GM18861 (cell line): ENCODE measurements around the gene HEPN1.

ENCODE experiments used
- ATAC-seq: cut with Tn5 transposase; IDR thresholded peaks from one replicate; pipeline ENCODE4 v1.9.1; 2021; ENCODE audit not compliant: unreplicated experiment

HEPN1 gene

GRCh38 chr11:124918950-124919349, at the start of gene HEPN1:
HEPN1 (plus strand) TSS chr11:124919250.
- ATAC-seq, result no peak

- ATAC-seq, result no peak
Observed at GRCh38 chr11:124869331-124869730, 49.7 kb upstream of the HEPN1 start.

DNA sequence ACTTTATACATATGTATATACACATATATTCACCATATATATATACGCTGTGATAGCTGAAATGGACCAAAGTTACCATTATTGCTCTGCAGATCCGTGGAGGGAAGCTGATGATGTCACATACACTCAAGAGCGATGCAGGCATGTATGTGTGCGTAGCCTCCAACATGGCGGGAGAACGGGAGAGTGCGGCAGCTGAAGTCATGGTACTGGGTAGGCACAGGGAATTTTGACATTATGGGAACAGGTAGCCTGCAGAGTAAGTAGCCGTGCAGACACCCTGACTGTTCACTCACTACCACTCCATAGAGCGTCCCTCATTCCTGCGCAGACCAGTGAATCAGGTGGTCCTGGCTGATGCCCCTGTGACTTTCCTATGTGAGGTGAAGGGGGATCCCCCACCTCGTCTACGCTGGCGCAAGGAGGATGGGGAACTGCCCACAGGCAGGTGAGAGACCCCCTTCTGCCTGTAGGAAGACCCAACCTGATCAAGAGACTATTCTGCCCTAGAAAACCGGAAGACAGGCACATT, 49.1 kb upstream of the HEPN1 start:
- ATAC-seq, result no peak

- ATAC-seq, result no peak
Observed at GRCh38 chr11:124870430-124870829, 48.6 kb upstream of the HEPN1 start.

GRCh38 chr11:124872280-124872679, 46.8 kb upstream of the HEPN1 start:
- no peak for ATAC-seq

GRCh38 chr11:124872741-124873140, 46.3 kb upstream of the HEPN1 start:
- ATAC-seq, result no peak

DNA sequence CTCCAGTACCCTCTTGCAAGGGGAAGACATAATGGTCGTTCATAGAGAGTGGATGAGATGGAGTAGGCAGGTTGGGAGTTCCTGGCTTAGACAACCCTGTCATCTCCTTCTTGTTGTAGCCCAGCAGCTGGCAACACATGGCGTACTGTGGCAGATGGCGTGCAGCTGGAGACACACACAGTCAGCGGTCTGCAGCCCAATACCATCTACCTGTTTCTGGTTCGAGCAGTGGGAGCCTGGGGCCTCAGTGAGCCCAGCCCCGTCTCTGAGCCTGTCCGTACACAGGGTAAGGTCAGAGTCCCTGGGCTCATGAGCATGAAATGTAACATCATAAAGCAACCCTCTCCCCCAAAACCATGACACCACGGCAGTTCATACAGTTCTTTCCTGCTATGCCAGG, 45.1 kb upstream of the HEPN1 start:
- ATAC-seq, result no peak

DNA sequence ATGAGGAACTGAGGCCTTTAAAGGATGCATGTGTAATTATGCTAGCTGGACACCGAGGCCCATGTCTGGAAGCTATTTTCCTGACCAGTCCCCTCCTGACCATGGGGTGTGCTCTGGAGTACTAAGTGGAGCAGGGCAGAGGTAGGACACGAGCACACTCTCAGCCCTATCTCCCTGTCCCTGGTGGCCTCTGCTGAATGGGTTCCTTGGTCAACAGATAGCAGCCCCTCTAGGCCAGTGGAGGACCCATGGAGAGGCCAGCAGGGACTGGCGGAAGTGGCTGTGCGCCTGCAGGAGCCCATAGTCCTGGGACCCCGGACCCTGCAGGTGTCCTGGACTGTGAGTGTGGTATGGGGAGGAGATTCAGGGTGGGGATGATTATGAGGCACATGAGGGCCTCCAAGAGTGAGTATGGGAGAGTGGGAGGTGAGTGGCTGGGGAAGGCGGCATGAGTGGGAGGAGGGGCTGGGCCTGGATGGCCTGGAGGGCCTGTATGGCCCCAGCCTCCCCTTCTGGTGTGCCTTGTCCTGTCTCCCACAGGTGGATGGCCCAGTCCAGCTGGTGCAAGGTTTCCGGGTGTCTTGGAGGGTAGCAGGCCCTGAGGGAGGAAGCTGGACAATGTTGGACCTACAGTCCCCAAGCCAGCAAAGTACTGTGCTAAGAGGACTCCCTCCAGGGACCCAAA, 44.3 kb upstream of the HEPN1 start:
- ATAC-seq, result no peak

DNA sequence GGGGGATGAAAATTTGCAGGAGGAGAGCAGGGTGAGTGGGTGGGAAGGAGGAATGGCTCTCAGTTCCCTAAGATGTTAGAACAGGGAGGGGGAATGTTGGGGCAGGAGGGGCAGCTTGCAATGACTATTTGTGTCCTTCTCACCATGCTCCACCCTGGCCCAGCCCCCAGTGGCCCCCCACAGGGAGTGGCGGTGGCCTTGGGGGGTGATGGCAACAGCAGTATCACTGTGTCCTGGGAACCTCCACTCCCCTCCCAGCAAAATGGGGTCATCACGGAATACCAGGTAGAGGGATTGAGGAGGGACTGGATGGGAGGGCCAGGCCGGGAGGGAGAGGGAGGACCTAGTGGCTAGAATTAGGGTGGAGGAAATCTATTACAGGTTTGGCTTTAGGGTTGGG, 43.6 kb upstream of the HEPN1 start:
- no peak for ATAC-seq

DNA sequence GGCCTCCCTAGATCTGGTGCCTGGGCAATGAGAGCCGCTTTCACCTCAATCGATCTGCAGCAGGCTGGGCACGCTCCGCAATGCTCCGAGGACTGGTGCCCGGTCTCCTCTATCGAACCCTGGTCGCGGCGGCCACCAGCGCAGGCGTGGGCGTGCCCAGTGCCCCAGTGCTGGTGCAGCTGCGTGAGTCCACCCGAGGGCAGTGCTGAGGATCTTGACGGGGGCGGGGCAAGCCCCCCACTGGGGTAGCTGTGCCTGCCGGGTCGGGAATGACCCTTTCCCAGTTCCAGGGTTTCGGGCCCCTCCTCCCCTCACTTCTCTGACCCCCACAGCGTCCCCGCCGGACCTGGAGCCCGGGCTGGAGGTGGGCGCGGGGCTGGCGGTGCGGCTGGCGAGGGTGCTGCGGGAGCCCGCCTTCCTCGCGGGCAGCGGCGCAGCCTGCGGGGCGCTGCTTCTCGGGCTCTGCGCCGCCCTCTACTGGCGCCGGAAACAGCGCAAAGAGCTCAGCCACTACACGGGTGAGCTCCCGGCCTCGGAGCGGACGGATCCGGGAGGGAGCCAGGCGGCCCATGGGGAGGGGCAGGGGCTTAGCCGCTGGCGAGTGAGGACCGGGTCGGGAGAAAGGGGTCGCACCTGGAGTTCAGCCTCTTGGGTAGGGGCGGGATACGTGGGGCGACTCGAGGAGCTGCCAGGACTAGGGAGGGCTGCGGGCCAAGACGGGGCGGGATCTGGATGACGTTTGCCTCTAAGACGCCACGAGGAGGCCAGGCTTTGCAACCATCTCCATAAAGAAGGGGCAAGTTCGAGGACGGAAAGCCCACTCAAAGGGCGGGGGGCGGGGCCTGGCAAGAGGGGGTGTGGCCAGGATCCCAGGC, 42.9 kb upstream of the HEPN1 start:
- peak; percentile 91 for ATAC-seq

GRCh38 chr11:124876818-124877630, 42.0 kb upstream of the HEPN1 start:
- no peak for ATAC-seq

DNA sequence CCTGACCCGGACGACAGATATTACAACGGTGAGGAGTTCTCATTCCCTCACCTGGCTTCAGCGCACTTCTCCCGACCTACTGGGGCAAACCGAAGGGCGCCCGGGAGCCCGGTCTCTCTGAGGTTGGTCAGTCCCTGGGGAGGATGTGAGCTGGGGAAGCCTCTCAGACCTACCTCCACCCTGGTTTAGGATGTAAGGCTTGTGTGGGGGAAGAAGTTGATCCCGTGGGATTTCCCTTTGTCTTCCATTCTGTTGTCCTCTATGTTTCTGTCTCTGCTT, 41.5 kb upstream of the HEPN1 start:
- ATAC-seq, result no peak

- no peak for ATAC-seq
Observed at GRCh38 chr11:124877910-124878758, 40.9 kb upstream of the HEPN1 start.

DNA sequence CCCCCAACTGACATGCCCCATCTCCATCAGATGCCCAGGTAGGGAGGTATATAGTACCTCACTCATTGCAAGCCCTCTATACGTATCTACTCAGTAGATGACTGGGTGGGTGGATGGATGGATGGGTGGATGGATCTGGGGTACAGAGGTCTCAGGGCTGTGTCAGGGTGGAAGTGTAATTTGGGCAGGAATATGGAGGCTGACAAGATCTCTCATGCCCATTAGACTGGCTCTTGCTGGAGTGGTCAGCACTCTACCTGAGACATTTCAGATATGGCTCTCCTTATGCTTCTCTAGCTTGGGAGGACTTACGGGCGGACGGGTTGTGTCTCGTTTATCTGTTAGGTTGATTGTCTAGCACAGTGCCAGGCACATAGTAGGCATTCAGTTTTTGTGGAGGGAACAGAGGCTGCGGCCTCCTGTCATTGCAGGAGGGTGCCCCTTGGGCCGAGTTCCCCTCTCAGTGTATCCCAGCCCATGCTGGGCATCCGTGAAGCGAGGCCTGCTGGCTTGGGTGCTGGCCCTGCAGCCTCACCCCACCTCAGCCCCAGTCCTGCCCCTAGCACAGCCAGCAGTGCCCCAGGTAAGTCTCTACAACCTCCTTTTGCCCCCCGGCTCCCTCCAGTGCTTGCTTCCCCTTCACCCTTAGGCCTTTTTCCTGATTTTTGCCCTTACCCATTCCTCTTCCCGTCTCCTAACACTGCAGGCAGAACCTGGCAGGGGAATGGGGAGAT, 40.1 kb upstream of the HEPN1 start:
- ATAC-seq, result no peak

DNA sequence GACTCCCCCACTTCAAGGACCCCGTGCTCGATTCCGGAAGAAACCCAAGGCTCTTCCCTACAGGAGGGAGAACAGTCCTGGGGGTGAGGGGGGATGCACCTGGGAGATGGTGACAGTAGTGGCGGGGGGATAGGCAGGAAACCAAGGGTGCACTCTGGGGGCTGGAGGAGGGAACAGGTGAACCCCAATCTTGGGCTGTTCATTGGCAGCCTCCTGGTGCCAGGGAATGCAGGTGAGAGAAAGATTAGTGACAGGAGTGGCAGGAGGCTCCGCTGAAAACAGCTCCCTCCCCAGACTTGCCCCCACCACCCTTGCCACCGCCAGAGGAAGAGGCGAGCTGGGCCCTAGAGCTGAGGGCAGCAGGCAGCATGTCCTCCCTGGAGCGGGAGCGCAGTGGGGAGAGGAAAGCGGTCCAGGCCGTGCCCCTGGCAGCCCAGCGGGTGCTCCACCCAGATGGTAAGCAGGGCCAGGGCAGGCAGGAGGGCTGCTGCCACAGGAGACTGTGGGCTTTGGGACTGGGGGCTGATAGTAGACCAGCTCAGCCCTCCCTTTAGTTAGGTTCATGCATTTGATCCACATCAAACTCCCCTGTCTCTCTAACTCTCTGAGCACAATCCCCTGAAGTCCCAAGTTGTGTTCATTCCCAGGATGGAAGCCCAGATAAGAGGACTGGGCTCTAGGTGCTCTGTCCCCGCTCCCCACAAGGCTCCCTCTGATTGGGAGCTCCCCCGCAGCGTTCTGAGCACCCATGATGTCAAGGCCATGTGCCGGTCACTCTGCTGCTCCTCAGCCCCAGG, 39.4 kb upstream of the HEPN1 start:
- ATAC-seq, result no peak

DNA sequence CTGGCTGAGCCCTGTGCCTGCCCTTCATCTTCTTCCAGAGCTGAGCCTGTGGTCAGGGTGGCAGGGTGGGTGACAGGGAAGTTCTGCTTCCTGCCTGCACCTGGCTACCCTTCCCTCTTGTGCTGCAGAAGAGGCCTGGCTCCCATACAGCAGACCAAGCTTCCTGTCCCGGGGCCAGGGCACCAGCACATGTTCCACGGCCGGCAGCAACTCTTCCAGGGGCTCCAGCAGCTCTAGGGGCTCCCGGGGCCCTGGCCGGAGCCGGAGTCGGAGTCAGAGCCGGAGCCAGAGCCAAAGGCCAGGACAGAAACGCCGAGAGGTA, 38.8 kb upstream of the HEPN1 start:
- ATAC-seq, result no peak

- no peak for ATAC-seq
Observed at GRCh38 chr11:124880958-124881357, 38.1 kb upstream of the HEPN1 start.

DNA sequence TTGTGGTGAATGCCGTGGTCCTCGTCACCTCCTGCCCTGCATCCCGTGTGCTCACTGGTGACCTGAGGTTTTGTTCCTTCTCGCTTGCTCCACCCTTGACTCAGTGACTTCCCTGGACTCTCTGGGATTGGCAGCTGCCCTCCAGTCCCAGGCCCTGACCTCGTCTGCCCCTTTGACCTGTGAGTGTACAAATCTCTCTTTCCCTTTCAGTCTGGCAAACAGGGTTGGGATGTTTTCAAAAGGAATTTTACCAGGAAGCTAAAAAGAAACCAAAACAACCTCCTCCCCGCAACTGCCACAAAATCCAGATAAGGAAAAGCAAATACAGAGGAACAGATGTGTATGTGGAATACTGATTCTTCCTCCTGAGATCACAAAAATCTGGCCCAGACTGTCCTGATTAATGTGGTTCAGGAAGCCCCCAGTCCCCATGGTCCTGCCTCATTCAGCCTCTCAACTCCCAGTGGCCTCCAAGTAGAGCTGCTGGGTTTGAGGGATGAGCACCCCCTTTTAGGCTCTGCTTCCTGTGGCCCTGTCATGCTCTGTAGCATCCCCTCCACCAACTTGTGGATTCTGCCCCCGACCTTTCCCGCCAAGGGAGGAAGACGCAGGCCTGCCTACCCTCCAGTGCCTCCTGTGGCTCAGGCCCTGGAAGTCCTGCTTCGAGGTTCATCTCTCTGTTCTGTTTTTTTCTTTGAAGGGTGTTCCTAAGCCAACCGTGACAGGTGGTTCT, 36.5 kb upstream of the HEPN1 start:
- ATAC-seq, result no peak

GRCh38 chr11:124884340-124884739, 34.7 kb upstream of the HEPN1 start:
- ATAC-seq, result no peak
